IMR-90 (cell line): Measurements from ENCODE around the gene ZNF217. TPM values are rescaled to one million over a fixed set of nuclear protein-coding genes. Genes with fewer than 3 reads are reported as not detected.

ENCODE experiments used
- ATAC-seq: fragments of 200-7000 bp; cut with Tn5 transposase; 2 replicates; pipeline ENCODE4 v1.9.1; 2020; ENCODE audit warnings: low read depth, mild to moderate bottlenecking, moderate library complexity
- BruUV-seq: library from RNA; stranded (reverse); fragments of 400-500 nt; replicated peaks from 2 replicates; lab custom pipeline; 2021; lab: Mats Ljungman, UMichigan
- CTCF ChIA-PET: fragments of 300-600 bp; formaldehyde crosslinking; extraction: SDS; loops from one replicate; lab custom pipeline; 2021; ENCODE audit warnings: antibody characterized with exemption; lab: Yijun Ruan, JAX
- POLR2A ChIA-PET: fragments of 300-600 bp; sonication (Branson Sonifier 250); formaldehyde crosslinking; loops from one replicate; lab custom pipeline; 2022; ENCODE audit warnings: antibody characterized with exemption; ENCODE audit not compliant: unreplicated experiment; lab: Charles Lee
- DNase-seq: peaks from one replicate; pipeline ENCODE4 v3.0.0; 2013
- H2AFZ ChIP-seq: replicated peaks from 2 replicates; pipeline ENCODE3; 2013; ENCODE audit warnings: low read length, mild to moderate bottlenecking; ENCODE audit not compliant: poor library complexity
- H2AK5ac ChIP-seq: 2 replicates; pipeline ENCODE4 v1.6.1; 2013; ENCODE audit warnings: low read depth, low read length, inconsistent platforms
- H2AK9ac ChIP-seq: replicated peaks from 2 replicates; pipeline ENCODE3; 2013; ENCODE audit warnings: mild to moderate bottlenecking, low read depth, low read length, moderate library complexity; ENCODE audit not compliant: poor library complexity
- H2BK120ac ChIP-seq: 2 replicates; pipeline ENCODE4 v1.6.1; 2013; ENCODE audit warnings: low read depth, low read length, inconsistent platforms
- H2BK15ac ChIP-seq: 3 replicates; pipeline ENCODE4 v1.6.1; 2013; ENCODE audit warnings: low read depth, low read length, inconsistent platforms
- H2BK20ac ChIP-seq: 2 replicates; pipeline ENCODE4 v1.6.1; 2013; ENCODE audit warnings: low read depth, mild to moderate bottlenecking, inconsistent platforms, low read length, moderate library complexity
- H2BK5ac ChIP-seq: 2 replicates; pipeline ENCODE4 v1.6.1; 2013; ENCODE audit warnings: mild to moderate bottlenecking, low read depth, low read length, inconsistent platforms; ENCODE audit not compliant: poor library complexity, severe bottlenecking
- H3K14ac ChIP-seq: replicated peaks from 2 replicates; pipeline ENCODE4 v1.6.1; 2013; ENCODE audit warnings: low read depth, low read length, inconsistent platforms
- H3K18ac ChIP-seq: 2 replicates; pipeline ENCODE4 v1.6.1; 2013; ENCODE audit warnings: low read depth, low read length, control low read depth
- H3K23ac ChIP-seq: 2 replicates; pipeline ENCODE4 v1.6.1; 2013; ENCODE audit warnings: low read depth, low read length, inconsistent platforms
- H3K27ac ChIP-seq: 2 replicates; pipeline ENCODE4 v1.5.1; 2013; ENCODE audit warnings: mild to moderate bottlenecking, control low read depth, low read length; ENCODE audit not compliant: insufficient read depth
- H3K27me3 ChIP-seq: 2 replicates; pipeline ENCODE4 v1.6.1; 2013; ENCODE audit warnings: low read length; ENCODE audit not compliant: control insufficient read depth, insufficient read depth
- H3K36me3 ChIP-seq: 2 replicates; pipeline ENCODE4 v1.6.1; 2013; ENCODE audit warnings: low read length, mixed read lengths; ENCODE audit not compliant: control insufficient read depth, insufficient read depth
- H3K4ac ChIP-seq: 2 replicates; pipeline ENCODE4 v1.6.1; 2013; ENCODE audit warnings: low read depth, low read length, inconsistent platforms
- H3K4me1 ChIP-seq: 2 replicates; pipeline ENCODE4 v1.6.1; 2013; ENCODE audit warnings: low read length, mixed read lengths; ENCODE audit not compliant: control insufficient read depth, insufficient read depth
- H3K4me2 ChIP-seq: 2 replicates; pipeline ENCODE4 v1.6.1; 2013; ENCODE audit warnings: low read depth, mild to moderate bottlenecking, control low read depth, low read length, moderate library complexity
- H3K4me3 ChIP-seq: 2 replicates; pipeline ENCODE4 v1.5.1; 2013; ENCODE audit warnings: low read depth, mild to moderate bottlenecking, control low read depth, low read length, moderate library complexity; ENCODE audit not compliant: insufficient read depth
- H3K56ac ChIP-seq: 2 replicates; pipeline ENCODE4 v1.6.1; 2013; ENCODE audit warnings: low read length, inconsistent platforms; ENCODE audit not compliant: insufficient read depth; ENCODE audit errors: extremely low read depth
- H3K79me1 ChIP-seq, 2 experiments: 2 replicates each; pipeline ENCODE4 v1.6.1; 2013; ENCODE audit warnings: low read length in 2 of 2, inconsistent platforms in 1 of 2, low read depth in 1 of 2
- H3K9ac ChIP-seq: 2 replicates; pipeline ENCODE4 v1.6.1; 2013; ENCODE audit warnings: low read depth, low read length, control low read depth
- H3K9me1 ChIP-seq: 2 replicates; pipeline ENCODE4 v1.6.1; 2013; ENCODE audit warnings: low read length, inconsistent platforms; ENCODE audit not compliant: insufficient read depth
- H3K9me3 ChIP-seq: 2 replicates; pipeline ENCODE4 v1.6.1; 2013; ENCODE audit warnings: low read length; ENCODE audit not compliant: control insufficient read depth, insufficient read depth
- H4K20me1 ChIP-seq: 2 replicates; pipeline ENCODE4 v1.6.1; 2013; ENCODE audit warnings: low read length, inconsistent platforms; ENCODE audit not compliant: insufficient read depth
- H4K5ac ChIP-seq: 2 replicates; pipeline ENCODE4 v1.6.1; 2013; ENCODE audit warnings: mild to moderate bottlenecking, low read depth, low read length, control low read depth
- H4K8ac ChIP-seq, 2 experiments: 2 replicates each; pipeline ENCODE4 v1.6.1; 2013; ENCODE audit warnings: low read depth in 2 of 2, low read length in 2 of 2, control low read depth in 1 of 2, inconsistent platforms in 1 of 2
- H4K91ac ChIP-seq: 2 replicates; pipeline ENCODE4 v1.6.1; 2013; ENCODE audit warnings: low read depth, low read length, inconsistent platforms; ENCODE audit not compliant: insufficient read depth
- CEBPB ChIP-seq: IDR thresholded peaks from 2 replicates; pipeline ENCODE4 v1.6.1; 2012; ENCODE audit warnings: low read depth, low read length, improper control_type of control experiment
- ELK1 ChIP-seq: fragments of 150-350 bp; IDR thresholded peaks from 2 replicates; pipeline ENCODE4 v1.6.1; 2016; ENCODE audit warnings: low read depth, mild to moderate bottlenecking, low read length, moderate library complexity, borderline replicate concordance
- MAFK ChIP-seq: IDR thresholded peaks from 2 replicates; pipeline ENCODE4 v1.6.1; 2012; ENCODE audit warnings: low read depth, low read length, improper control_type of control experiment
- MAZ ChIP-seq: IDR thresholded peaks from 2 replicates; pipeline ENCODE4 v1.6.1; 2012; ENCODE audit warnings: low read depth, mild to moderate bottlenecking, low read length, improper control_type of control experiment, moderate library complexity, borderline replicate concordance
- MXI1 ChIP-seq: IDR thresholded peaks from 2 replicates; pipeline ENCODE4 v1.6.1; 2012; ENCODE audit warnings: low read depth, mild to moderate bottlenecking, low read length, moderate library complexity, borderline replicate concordance
- RAD21 ChIP-seq: IDR thresholded peaks from 2 replicates; pipeline ENCODE4 v1.6.1; 2012; ENCODE audit warnings: low read length, improper control_type of control experiment
- WGBS, 2 experiments: methylation state at CpG; one replicate each; pipeline versions ENCODE4 v1.1.5 to v1.1.7; 2013; ENCODE audit warnings: missing lambda C conversion rate in 2 of 2; ENCODE audit not compliant: insufficient read length in 1 of 2; ENCODE audit errors: extremely low coverage in 2 of 2; 5-methylcytosine and 5-hydroxymethylcytosine counted together
- dilution Hi-C: fragments of 300-500 bp; cut with HindIII; formaldehyde crosslinking; loops from one replicate; pipeline ENCODE4 v1.14.3; 2018; ENCODE audit warnings: low sequenced_read_pairs; ENCODE audit not compliant: unreplicated experiment
- in situ Hi-C: fragments of 300-500 bp; cut with MboI; formaldehyde crosslinking; loops from 3 replicates; pipeline ENCODE4 v1.14.3; 2019; ENCODE audit warnings: low sequenced_read_pairs, inconsistent platforms, mixed read lengths
- intact Hi-C: fragments of 100-400 bp; cut with micrococcal nuclease; formaldehyde crosslinking; loops from 2 replicates; pipeline ENCODE4 v1.10.0; 2022
- polyA plus RNA-seq, 3 experiments: library from polyadenylated mRNA; depleted of rRNA; stranded (reverse); fragments of >200 nt; gene quantifications; 2 replicates each; pipeline ENCODE4 v1.2.3, GENCODE V29; 2012; ENCODE audit warnings: low replicate concordance in 1 of 3
- total RNA-seq: library from RNA; depleted of rRNA; stranded (reverse); fragments of >200 nt; gene quantifications from 2 replicates; pipeline ENCODE4 v1.2.3, GENCODE V29; 2012

ZNF217 gene
- total and polyA plus RNA-seq, 2 of the 4 experiments (the other 2 are of a cell fraction), result 9.1 to 27.8 TPM

GRCh38 chr20:53522696-53523095 is 70.9 kb downstream of the ZNF217 start:
- H3K18ac ChIP-seq, result no peak overlapping the region
- no peak overlapping the region for H2AK5ac ChIP-seq
- no peaks in the 10 kb centered on the region for H3K4me1 ChIP-seq
- H3K9me3 ChIP-seq, result no peaks in the 10 kb centered on the region
- no peak overlapping the region for H2BK120ac ChIP-seq
- no peak overlapping the region for H3K9ac ChIP-seq
- H3K23ac ChIP-seq, result no peak overlapping the region
- H4K20me1 ChIP-seq, result no peaks in the 10 kb centered on the region
- H3K79me1 ChIP-seq, result no peaks in the 10 kb centered on the region
- no peak for ATAC-seq
- no peak overlapping the region for H4K91ac ChIP-seq
- no peak for DNase-seq
- WGBS, 2 experiments, result 70% methylated on average over 3 of the region's 5 CpGs; no CpG with 5 or more reads in 1 of the 2 experiments
- no peaks in the 10 kb centered on the region for H3K36me3 ChIP-seq
- no peak overlapping the region for H3K4me2 ChIP-seq
- no peak overlapping the region for H3K4ac ChIP-seq
- no peak overlapping the region for H2AK9ac ChIP-seq
- H2BK5ac ChIP-seq, result no peak overlapping the region
- ChIA-PET CTCF (no interaction called here), POLR2A (no interaction called here)
- H3K9me1 ChIP-seq, result no peaks in the 10 kb centered on the region
- intact Hi-C loops, result no loop called here
- H4K5ac ChIP-seq, result no peak overlapping the region
- H3K56ac ChIP-seq, result no peak overlapping the region
- TF ChIP-seq MXI1 (no peak), MAZ (no peak), RAD21 (no peak), ELK1 (no peak), MAFK (no peak), CEBPB (no peak)
- in situ Hi-C loops, result no loop called here
- no peak overlapping the region for H3K27ac ChIP-seq
- dilution Hi-C loops, result no loop called here
- no peak overlapping the region for H2AFZ ChIP-seq
- no TSS peak for BruUV-seq
- H4K8ac ChIP-seq, result no peak overlapping the region
- H3K27me3 ChIP-seq, result no peaks in the 10 kb centered on the region
- H3K4me3 ChIP-seq, result no peak overlapping the region
- no peak overlapping the region for H2BK15ac ChIP-seq
- H3K14ac ChIP-seq, result no peak overlapping the region
- no peak overlapping the region for H2BK20ac ChIP-seq
